ENCODE measurements around the gene GLRX.
"Not testable (repeated sequence)": the region's sequence is repeated elsewhere in the genome, so short reads cannot be mapped to it uniquely, and the experiment has no call there.

Gene GLRX, protein sequence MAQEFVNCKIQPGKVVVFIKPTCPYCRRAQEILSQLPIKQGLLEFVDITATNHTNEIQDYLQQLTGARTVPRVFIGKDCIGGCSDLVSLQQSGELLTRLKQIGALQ

DNA sequence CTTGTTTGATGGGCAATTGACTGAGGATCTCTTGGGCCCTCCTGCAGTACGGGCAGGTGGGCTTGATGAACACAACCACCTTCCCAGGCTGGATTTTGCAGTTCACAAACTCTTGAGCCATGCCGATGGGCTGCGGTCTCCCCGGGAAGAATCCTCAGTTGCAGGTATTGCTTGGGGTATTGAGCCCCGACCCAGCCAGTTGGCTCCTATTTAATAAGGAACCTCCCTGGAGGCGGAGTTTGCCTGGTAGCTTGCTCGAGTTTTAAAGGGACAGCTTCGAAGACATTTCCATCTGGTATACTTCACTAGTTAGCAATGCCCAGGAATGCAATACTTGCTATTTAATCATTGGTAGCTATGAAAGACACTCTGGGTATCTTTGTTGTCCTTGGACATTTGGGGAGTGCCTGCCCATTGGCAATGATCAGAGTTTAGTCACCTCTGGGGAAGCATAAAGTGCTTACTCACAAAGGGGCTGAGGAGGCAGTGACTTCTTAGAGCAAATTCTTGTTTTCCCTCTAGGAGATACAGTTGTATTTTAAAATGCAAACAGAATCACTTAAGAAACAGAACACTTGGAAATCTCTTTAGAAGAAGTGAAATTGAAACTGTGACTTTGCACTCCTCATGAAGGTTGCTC lies at the start of gene GLRX:
GLRX (minus strand) TSS at position 185 of the 640 bp plus-strand sequence; CDS start at position 121, 64 bp downstream.
- no peak for FAIRE-seq

DNA sequence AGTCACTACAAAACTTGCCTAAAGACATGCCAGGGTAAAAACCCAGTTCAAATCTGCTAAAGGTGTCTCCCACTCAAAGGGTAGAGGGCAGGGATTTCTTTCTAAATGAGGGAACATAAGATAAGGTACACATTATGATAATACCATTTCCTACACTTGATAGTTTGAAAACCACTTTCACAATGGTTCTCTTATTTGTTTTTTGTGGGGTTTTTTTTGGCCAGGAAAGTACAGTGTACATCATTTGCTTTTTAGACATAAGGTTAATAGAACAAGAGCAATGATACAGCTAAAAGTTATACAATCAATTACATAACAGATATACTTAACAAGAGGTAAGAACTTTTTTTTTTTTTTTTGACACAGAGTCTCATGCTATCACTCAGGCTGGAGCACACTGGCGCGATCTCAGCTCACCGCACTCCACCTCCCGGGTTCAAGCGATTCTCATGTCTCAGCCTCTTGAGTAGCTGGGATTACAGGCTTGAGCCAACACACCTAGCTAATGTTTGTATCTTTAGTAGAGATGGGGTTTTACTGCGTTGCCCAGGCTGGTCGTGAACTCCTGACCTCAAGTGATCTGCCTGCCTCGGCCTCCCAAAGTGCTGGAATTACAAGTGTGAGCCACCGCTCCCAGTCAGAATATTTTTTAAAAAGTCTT lies 48.8 kb upstream of the GLRX start:
- FAIRE-seq, result no peak

- no peak for FAIRE-seq
Measured at GRCh38 chr5:95870105-95870672, 47.7 kb upstream of the GLRX start.

- not testable (repeated sequence) for FAIRE-seq
Measured at GRCh38 chr5:95869173-95869855, 46.8 kb upstream of the GLRX start.

DNA sequence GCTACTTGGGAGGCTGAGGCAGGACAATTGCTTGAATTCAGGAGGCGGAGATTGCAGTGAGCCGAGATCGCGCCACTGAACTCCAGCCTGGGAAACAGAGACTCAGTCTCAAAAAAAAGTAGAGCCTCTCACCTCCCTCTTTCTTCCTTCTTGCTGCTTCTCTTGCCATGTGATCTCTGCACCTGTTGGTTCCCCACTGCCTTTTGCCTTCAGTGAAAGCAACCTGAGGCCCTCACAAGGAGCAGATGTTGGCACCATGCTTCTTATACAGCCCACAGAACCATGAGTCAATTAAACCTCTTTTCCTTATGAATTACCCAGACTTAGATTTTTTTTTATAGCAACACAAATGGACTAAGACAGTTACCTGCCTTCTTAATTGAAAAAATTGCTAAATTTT lies 45.6 kb upstream of the GLRX start:
- FAIRE-seq, result no peak

DNA sequence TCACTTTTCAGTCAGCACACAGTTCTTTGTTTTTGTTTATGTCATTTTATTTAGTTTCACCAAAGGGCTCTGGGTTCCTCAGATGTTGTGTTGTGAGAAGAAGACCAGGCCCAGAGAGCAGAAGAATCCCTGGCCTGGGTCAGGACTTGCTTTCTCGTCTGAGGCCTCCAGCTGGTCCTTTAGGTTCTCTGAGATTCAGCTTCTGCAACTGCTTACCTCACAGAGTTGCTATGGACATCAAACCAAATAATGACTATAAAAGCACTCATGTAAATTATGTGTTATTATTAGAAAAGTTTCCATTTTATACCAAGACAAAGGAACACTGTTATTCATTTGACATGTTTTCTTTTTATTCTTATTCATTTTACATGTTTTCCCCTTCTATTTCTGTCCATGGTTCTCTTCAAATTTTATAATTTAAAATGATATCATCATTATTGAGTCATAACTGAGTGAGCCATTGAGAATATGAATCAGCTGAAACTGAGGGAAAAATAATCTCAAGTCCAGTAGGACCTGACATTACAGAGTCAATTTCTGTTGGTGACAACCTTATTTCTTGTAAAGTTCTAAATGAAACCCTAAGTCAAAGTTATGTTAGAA lies 44.0 kb upstream of the GLRX start:
- FAIRE-seq, result no peak

GRCh38 chr5:95864944-95865504 lies 42.5 kb upstream of the GLRX start:
- no peak for FAIRE-seq

DNA sequence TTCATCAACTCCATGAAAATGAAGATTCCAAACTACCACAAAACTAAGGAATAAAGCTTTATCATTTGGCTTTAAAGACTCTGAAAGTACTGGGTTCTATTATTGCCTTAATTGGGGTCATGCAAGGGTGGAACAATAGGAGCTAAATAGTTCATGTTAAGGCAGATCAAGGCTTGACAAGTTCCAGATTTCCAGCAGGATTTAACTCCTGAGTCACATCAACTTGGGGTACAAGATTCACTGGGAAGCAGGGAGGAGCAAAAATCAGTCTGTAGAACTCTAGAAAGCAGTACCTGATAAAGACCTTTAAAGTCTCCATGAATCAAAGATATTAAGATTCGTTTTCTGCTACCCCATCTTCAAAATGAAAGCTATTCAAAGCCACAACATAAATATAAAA lies 41.9 kb upstream of the GLRX start:
- no peak for FAIRE-seq

GRCh38 chr5:95863383-95863757 lies 40.8 kb upstream of the GLRX start:
- no peak for FAIRE-seq

GRCh38 chr5:95862671-95863382 lies 40.3 kb upstream of the GLRX start:
- no peak for FAIRE-seq

DNA sequence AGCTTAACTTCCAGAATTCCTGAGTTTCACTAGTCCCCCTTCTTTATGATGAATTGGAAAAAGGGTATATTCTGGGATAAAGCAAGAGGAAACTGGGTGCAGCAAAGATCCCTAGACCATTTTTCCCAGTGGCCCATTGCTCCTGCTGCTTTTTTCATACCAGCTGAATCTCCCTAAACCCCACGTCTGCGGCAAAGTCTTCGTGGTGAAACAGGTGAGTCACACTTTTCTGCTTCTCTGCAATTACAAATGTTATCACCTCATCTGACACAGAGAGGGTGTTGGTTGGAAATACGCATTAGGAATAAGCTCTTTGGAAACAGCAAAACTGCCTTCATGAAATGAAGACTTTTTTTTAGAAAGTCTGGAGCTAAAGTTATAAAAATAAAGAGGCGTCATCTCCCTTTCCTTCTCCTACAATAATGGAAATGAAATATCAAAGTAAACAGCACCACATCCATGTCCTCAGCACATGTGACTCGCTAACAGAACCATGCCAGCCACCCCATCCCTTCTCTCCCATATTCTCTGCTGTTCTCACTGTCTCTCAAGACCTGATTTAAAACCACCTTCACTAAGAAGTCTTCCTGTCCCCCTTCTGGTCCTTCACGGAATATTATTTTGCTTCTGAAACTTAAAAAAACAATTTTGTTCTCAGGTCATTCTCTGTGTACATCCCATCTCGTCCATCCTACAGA lies 39.5 kb upstream of the GLRX start:
- FAIRE-seq, result no peak

DNA sequence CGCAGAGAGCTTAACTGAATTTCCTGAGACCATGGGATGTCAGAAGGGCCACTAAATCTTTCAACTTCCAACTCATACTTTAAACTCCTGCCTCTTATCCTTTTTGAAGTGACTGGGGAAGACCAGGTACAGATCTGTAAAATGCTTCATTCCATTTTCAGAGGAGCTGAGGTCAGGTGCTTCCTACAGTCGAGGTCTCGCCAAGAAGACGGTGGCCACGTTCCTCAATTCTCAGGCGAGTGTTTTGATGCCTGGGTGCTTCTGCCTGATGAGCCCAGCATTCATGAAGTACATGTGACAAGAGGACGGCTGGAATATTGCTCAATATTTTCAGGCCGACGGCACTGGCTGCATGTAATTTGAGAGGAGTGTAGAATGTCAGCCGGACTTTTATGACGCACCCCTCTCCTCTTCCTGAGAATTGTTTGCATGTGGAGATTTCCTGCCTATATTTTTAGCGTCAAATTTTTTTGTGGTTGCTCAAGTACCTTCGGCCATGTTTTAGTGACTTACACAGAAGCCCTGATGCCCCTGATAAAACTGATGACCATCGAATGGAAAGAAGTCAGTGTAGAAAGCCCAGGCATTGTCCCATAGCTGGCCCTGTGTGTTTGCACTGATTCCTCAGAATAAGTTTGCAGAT lies 38.8 kb upstream of the GLRX start:
- no peak for FAIRE-seq

DNA sequence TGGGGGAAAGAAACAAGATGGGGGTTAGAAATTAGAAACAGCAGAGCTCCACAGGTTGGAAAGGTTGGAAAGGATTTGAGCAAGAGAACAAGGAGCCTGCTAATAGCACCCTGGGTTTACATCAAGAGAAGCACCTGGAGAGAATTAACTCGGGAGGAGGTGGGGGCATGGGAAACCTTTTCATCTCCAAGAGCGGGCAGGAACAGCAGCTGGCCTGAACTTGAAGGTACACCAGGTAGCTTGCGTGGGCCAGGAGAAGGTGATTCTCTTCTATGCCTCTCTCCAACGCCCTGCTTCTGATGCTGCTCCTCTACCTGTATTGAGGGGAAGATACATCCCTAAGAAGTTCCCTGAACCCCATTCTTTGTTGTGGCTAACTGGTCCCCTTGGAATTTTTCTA lies 37.1 kb upstream of the GLRX start:
- FAIRE-seq, result no peak

DNA sequence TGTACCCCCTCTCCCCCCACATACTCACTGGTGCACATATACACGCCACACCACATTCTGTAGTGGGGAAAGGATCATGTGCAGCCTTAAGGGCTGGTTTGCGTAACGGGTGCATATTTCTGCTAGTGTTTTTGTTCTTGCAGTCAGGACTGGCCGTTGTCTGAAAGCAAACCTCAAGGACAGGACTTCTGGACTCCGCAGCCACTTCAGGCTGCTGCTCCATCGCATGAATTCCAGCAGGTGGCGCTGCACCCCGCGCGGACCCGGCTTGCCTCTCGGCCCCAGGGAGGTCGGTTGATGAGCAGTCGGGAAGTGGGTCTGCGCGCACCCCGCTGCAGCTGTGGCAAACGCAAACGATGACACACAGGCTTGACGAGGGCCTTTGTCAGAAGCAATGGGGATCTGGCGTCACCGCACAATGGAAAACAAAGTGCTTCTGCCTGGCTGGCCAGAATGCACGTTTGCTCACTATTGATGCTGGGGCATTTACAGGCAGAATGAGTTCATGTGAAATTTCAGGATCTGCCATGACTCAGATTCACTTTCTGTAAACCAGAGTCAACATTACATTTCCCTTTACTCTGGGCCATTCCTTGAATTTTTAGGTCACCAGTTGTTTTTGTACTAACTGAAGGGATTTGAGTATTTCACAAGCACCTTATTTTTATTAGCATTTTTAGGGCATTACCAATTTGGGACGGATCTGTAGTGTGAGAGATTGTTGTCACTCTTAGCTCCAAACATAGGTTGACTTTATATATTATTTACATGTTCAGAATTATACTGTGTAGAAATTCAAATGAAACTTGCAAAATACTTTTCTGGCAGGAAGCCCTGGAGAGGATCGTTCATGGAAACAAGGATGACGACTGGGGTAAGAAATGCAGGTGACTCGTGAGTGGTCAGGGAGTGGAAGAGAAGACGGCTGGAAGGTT lies 36.4 kb upstream of the GLRX start:
- no peak for FAIRE-seq

- no peak for FAIRE-seq
Measured at GRCh38 chr5:95858023-95858461, 35.5 kb upstream of the GLRX start.

- no peak for FAIRE-seq
Measured at GRCh38 chr5:95857185-95857945, 34.8 kb upstream of the GLRX start.

DNA sequence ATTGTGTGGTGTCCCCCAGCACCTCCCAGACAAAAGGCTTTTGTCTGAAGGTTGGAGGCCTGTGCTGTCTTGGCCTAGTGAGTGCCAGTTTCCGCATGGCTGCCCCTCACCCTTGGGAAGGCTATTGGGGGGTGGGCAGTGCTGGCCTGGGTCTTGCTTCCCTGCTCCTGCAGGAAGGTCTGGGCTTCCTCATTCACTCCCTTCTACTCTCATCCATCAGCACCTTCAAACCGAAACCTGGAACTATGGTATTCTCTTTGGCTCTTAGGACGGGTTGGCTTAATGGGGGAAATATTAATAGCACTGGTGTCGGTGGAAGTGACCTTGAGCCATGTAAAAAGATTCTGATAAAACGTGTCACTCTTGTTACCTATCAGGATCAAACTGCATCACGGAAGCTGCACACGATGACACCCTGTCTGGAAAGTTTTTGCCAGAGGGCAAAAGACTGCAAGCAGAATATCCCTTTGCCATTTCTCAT lies 34.0 kb upstream of the GLRX start:
- no peak for FAIRE-seq

GRCh38 chr5:95853490-95853889 lies 31.0 kb upstream of the GLRX start:
- FAIRE-seq, result no peak

DNA sequence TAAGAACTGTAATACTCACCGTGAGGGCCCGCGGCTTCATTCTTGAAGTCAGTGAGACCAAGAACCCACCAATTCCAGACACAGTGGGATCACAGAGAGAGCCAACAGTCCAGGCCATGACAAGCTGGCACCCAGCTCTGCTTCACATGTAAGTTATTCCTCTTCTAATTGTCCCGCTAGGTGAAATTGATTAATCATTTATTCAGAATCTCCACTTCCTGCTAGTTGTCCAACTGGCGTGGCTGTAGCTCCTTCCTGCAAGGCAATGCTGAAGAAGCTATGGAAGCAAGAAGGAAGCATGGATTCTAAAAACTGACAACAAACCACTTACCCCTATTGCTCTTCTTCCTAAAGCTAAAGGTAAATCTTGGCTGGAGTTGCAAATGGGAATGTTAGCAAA lies 30.0 kb upstream of the GLRX start:
- FAIRE-seq, result no peak
